Neural cell (in vitro differentiated cells): ENCODE data around the gene GSTT2. TPM values are rescaled to one million over a fixed set of nuclear protein-coding genes. Genes with fewer than 3 reads are reported as not detected.
A peak's percentile ranks its signal among the peaks of the same experiment; 100 is the strongest.
"Not testable (repeated sequence)": the region's sequence is repeated elsewhere in the genome, so short reads cannot be mapped to it uniquely, and the experiment has no call there.

Source experiments
- H2AFZ ChIP-seq: fragments of 200-600, 300-800 bp; sonication (generic), shearing (Covaris generic); 2 replicates; pipeline ENCODE4 v1.6.0; 2014; ENCODE audit warnings: low read depth, mild to moderate bottlenecking, antibody characterized with exemption, low read length, moderate library complexity
- H3F3A ChIP-seq: fragments of 200-600 bp; shearing (Covaris generic); 2 replicates; pipeline ENCODE4 v1.6.1; 2016; ENCODE audit warnings: mild to moderate bottlenecking, moderate library complexity, mixed read lengths, antibody characterized with exemption, low read length; ENCODE audit not compliant: insufficient read depth, poor library complexity, severe bottlenecking
- H3K27ac ChIP-seq: fragments of 200-600, 300-800 bp; sonication (generic), shearing (Covaris generic); 2 replicates; pipeline ENCODE4 v1.5.1; 2014; ENCODE audit warnings: mild to moderate bottlenecking, low read length, moderate library complexity
- H3K27me3 ChIP-seq: fragments of 300-800, 200-600 bp; sonication (generic), shearing (Covaris generic); 2 replicates; pipeline ENCODE4 v1.6.0; 2014; ENCODE audit warnings: mild to moderate bottlenecking, low read depth, low read length, moderate library complexity; ENCODE audit not compliant: insufficient read depth
- H3K36me3 ChIP-seq: fragments of 300-800, 200-600 bp; sonication (generic), shearing (Covaris generic); 2 replicates; pipeline ENCODE4 v1.5.1; 2014; ENCODE audit warnings: mild to moderate bottlenecking, antibody characterized with exemption, low read length, moderate library complexity; ENCODE audit not compliant: insufficient read depth
- H3K4me2 ChIP-seq: fragments of 300-800, 200-600 bp; sonication (generic), shearing (Covaris generic); 2 replicates; pipeline ENCODE4 v1.6.0; 2014; ENCODE audit warnings: mild to moderate bottlenecking, low read length
- H3K4me3 ChIP-seq: fragments of 300-800, 200-600 bp; sonication (generic), shearing (Covaris generic); 2 replicates; pipeline ENCODE4 v1.5.1; 2014; ENCODE audit warnings: mild to moderate bottlenecking, low read length, moderate library complexity
- H3K79me2 ChIP-seq: fragments of 200-600 bp; shearing (Covaris generic); replicated peaks from 2 replicates; pipeline ENCODE4 v1.6.0; 2014; ENCODE audit warnings: mild to moderate bottlenecking, low read length, moderate library complexity; ENCODE audit not compliant: insufficient read depth
- H3K9ac ChIP-seq: fragments of 300-800, 200-600 bp; sonication (generic), shearing (Covaris generic); 2 replicates; pipeline ENCODE4 v1.6.1; 2016; ENCODE audit warnings: mild to moderate bottlenecking, low read length, mixed read lengths
- H3K9me2 ChIP-seq: fragments of 200-600 bp; shearing (Covaris generic); 2 replicates; pipeline ENCODE4 v1.6.1; 2016; ENCODE audit warnings: mild to moderate bottlenecking, low read length, mixed read lengths; ENCODE audit not compliant: insufficient read depth
- H3K9me3 ChIP-seq: fragments of 200-600, 300-800 bp; sonication (generic), shearing (Covaris generic); 2 replicates; pipeline ENCODE4 v1.6.1; 2016; ENCODE audit warnings: mild to moderate bottlenecking, mixed run types, low read length, moderate library complexity, mixed read lengths
- H4K20me1 ChIP-seq: fragments of 200-600 bp; shearing (Covaris generic); 2 replicates; pipeline ENCODE4 v1.6.1; 2016; ENCODE audit warnings: mild to moderate bottlenecking, mixed run types; ENCODE audit not compliant: insufficient read depth
- RAD21 ChIP-seq: fragments of 450-650 bp; conservative IDR thresholded peaks from 2 replicates; pipeline ENCODE4 v1.6.1; 2014; ENCODE audit warnings: antibody characterized with exemption, mild to moderate bottlenecking, moderate library complexity
- SMC3 ChIP-seq: fragments of 450-650 bp; conservative IDR thresholded peaks from 2 replicates; pipeline ENCODE4 v1.6.1; 2014; ENCODE audit warnings: antibody characterized with exemption, mild to moderate bottlenecking, moderate library complexity; ENCODE audit not compliant: poor library complexity
- polyA plus RNA-seq: library from polyadenylated mRNA; depleted of rRNA; stranded (reverse); fragments of >200 nt; gene quantifications from 2 replicates; pipeline ENCODE4 v1.2.3, GENCODE V29; 2014
- TF ChIP-seq, protein P1 (sequence below): fragments of 450-650 bp; IDR thresholded peaks from 2 replicates; pipeline ENCODE4 v1.5.1; 2014; ENCODE audit warnings: antibody characterized with exemption, mild to moderate bottlenecking, moderate library complexity; ENCODE audit not compliant: poor library complexity, severe bottlenecking

GSTT2 gene
- polyA plus RNA-seq, 1 donor from 2014 or later, result not detected

DNA sequence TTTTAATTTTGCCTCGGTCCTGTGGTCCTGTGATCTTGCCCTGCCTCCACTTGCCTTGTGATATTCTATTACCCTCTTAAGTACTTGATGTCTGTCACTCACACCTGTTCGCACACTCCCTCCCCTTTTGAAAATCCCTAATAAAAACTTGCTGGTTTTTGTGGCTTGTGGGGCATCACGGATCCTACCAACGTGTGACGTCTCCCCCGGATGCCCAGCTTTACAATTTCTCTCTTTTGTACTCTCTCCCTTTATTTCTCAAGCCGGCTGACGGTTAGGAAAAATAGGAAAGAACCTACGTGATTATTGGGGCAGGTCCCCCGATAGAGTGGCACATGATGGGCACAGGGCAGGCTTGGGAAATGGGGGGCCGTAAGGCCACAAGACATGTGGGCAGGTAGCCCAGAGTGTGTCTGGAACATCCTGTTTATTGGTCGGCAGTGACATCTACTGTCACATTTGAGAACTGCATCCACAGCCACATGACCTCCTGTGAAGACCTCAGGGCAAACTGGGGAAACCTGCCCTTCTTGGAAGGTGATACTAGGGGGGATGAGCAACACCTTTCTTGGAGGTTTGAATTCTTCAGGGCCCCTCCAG lies 23.5 kb upstream of the GSTT2 start:
- H2AFZ ChIP-seq, H3K27ac ChIP-seq, H4K20me1 ChIP-seq, H3K79me2 ChIP-seq, H3K9ac ChIP-seq, H3F3A ChIP-seq, H3K9me2 ChIP-seq, H3K27me3 ChIP-seq, H3K36me3 ChIP-seq, H3K9me3 ChIP-seq, H3K4me2 ChIP-seq, H3K4me3 ChIP-seq: not testable (repeated sequence)
- TF ChIP-seq RAD21 (peak; percentile 92), SMC3 (peak; percentile 92)
- TF ChIP-seq, protein P1, sequence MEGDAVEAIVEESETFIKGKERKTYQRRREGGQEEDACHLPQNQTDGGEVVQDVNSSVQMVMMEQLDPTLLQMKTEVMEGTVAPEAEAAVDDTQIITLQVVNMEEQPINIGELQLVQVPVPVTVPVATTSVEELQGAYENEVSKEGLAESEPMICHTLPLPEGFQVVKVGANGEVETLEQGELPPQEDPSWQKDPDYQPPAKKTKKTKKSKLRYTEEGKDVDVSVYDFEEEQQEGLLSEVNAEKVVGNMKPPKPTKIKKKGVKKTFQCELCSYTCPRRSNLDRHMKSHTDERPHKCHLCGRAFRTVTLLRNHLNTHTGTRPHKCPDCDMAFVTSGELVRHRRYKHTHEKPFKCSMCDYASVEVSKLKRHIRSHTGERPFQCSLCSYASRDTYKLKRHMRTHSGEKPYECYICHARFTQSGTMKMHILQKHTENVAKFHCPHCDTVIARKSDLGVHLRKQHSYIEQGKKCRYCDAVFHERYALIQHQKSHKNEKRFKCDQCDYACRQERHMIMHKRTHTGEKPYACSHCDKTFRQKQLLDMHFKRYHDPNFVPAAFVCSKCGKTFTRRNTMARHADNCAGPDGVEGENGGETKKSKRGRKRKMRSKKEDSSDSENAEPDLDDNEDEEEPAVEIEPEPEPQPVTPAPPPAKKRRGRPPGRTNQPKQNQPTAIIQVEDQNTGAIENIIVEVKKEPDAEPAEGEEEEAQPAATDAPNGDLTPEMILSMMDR, result peak; percentile 95

DNA sequence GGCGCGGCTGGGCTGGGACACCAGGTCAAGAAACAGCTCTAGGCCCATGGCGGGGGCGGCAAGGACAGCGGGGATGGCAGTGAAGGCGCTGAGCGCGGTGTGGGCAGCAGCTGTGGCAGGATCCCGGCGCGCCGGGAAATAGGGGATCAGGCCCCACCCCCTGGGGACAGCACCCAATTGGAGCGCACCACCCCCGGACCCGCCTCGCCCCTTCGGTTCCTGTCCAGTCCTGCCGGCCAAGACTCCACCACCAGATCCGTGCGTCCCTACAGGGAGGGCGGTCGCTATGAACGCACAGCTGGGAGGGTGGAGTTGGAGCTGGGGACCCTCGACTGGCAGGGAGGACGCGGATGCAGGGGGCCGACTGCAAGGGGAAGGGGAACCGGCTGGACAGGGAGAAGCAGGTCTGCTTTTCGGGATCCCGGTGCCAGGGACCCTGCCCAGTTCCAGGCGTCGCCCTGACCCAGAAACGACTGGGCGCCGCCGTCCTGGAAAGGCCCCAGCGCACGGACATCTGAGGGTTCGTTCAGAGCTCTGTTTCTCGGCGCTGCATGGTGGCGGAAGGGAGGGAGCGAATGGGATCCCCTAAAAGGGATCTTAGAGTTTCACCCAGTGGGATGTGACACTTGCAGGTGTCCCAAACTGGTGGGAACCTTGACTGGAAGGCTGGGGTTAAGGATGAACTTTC lies 18.7 kb upstream of the GSTT2 start, which contains the start of gene GSTT2B:
GSTT2B (minus strand) TSS at position 112 of the 688 bp plus-strand sequence; CDS start at position 48, 64 bp downstream.
- H3K27ac ChIP-seq, H3K9me3 ChIP-seq, H3K9ac ChIP-seq, H2AFZ ChIP-seq, H4K20me1 ChIP-seq, H3F3A ChIP-seq, H3K79me2 ChIP-seq, H3K4me2 ChIP-seq, H3K27me3 ChIP-seq, H3K9me2 ChIP-seq, H3K4me3 ChIP-seq, H3K36me3 ChIP-seq: not testable (repeated sequence)

DNA sequence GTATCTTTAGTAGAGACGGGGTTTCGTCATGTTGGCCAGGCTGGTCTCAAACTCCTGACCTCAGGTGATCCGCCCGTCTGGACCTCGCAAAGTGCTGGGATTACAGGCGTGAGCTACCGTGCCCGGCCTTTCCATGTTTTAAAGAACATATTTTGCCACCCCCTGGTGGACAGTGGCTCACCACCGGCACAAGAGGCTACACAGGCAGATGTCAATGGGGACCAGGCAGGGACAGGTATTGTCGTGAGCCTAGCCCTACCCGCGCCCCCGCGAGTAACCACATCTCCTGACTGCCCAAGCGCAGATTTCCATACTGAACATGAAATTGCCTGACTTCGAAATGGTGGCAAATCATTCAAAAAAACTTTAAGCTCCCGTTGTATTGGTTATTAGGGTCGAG lies 13.8 kb upstream of the GSTT2 start:
- H3K4me2 ChIP-seq, H4K20me1 ChIP-seq, H3K4me3 ChIP-seq, H3K27me3 ChIP-seq, H3F3A ChIP-seq, H3K9ac ChIP-seq, H3K79me2 ChIP-seq, H3K36me3 ChIP-seq, H2AFZ ChIP-seq, H3K9me2 ChIP-seq, H3K9me3 ChIP-seq, H3K27ac ChIP-seq: not testable (repeated sequence)

DNA sequence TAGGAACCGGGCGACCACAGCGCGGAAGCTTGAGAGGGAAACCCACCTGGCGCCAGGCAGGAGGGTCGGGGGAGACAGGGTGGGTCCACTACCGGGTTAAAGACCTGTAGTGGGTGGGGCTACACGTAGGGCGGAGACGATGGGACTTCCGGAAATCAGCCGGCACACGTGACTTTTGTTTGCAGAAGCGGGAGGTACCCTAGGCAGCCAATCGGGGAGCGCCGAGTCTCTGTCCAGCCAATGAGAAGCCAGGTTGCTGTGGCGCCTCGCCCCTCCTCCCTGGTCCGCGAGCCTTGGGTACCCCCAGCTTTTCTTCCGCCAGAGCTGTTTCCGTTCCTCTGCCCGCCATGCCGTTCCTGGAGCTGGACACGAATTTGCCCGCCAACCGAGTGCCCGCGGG lies 13.4 kb upstream of the GSTT2 start, which contains the start of gene DDTL:
DDTL (plus strand) TSS at position 321 of the 400 bp plus-strand sequence; CDS start at position 348, 27 bp downstream.
- H3K9ac ChIP-seq, H3K4me3 ChIP-seq, H3K9me2 ChIP-seq, H2AFZ ChIP-seq, H3K79me2 ChIP-seq, H3K27ac ChIP-seq, H3K4me2 ChIP-seq, H3K36me3 ChIP-seq, H4K20me1 ChIP-seq, H3K27me3 ChIP-seq, H3K9me3 ChIP-seq, H3F3A ChIP-seq: not testable (repeated sequence)
